Measurements from ENCODE around the gene MYO3B.

MYO3B gene

GRCh38 chr2:170313347-170313991 is 135.5 kb downstream of the MYO3B start:
- H3K4me3 ChIP-seq (ENCODE audit: low read length): no peak overlapping the region
- no peak for DNase-seq (ENCODE audit: low read depth, low spot score)

- DNase-seq (ENCODE audit: low read depth, low spot score): no peak
- no peak overlapping the region for H3K4me3 ChIP-seq (ENCODE audit: low read length)
These were observed 136.0 kb downstream of the MYO3B start for GRCh38 chr2:170313992-170314348.

GRCh38 chr2:170314744-170315447 is 136.9 kb downstream of the MYO3B start:
- H3K4me3 ChIP-seq (ENCODE audit: low read length): no peak overlapping the region
- no peak for DNase-seq (ENCODE audit: low read depth, low spot score)

GRCh38 chr2:170320948-170321347 is 143.0 kb downstream of the MYO3B start:
- no peak overlapping the region for H3K4me3 ChIP-seq (ENCODE audit: low read length)
- no peak for DNase-seq (ENCODE audit: low read depth, low spot score)

GRCh38 chr2:170321526-170321925 is 143.6 kb downstream of the MYO3B start:
- H3K4me3 ChIP-seq (ENCODE audit: low read length): no peak overlapping the region
- no peak for DNase-seq (ENCODE audit: low read depth, low spot score)

- H3K4me3 ChIP-seq (ENCODE audit: low read length): no peak overlapping the region
- no peak for DNase-seq (ENCODE audit: low read depth, low spot score)
These were observed 144.3 kb downstream of the MYO3B start for GRCh38 chr2:170322140-170322766.

- no peak for DNase-seq (ENCODE audit: low read depth, low spot score)
These were observed 145.8 kb downstream of the MYO3B start for GRCh38 chr2:170323743-170324142.

GRCh38 chr2:170324640-170325046 is 146.7 kb downstream of the MYO3B start:
- H3K4me3 ChIP-seq (ENCODE audit: low read length): no peak overlapping the region
- peak; percentile 47 for DNase-seq (ENCODE audit: low read depth, low spot score)

More at GRCh38 chr2:170323743-170324142, 145.8 kb downstream of the MYO3B start:
- H3K4me3 ChIP-seq (ENCODE audit: low read length): no peak overlapping the region

GRCh38 chr2:170330881-170331280 is 152.9 kb downstream of the MYO3B start:
- no peak for DNase-seq (ENCODE audit: low read depth, low spot score)
- H3K4me3 ChIP-seq (ENCODE audit: low read length): no peak overlapping the region

- no peak overlapping the region for H3K4me3 ChIP-seq (ENCODE audit: low read length)
- DNase-seq (ENCODE audit: low read depth, low spot score): no peak
These were observed 154.9 kb downstream of the MYO3B start for GRCh38 chr2:170332676-170333402.

GRCh38 chr2:170335351-170335750 is 157.4 kb downstream of the MYO3B start:
- no peak overlapping the region for H3K4me3 ChIP-seq (ENCODE audit: low read length)
- no peak for DNase-seq (ENCODE audit: low read depth, low spot score)

- DNase-seq (ENCODE audit: low read depth, low spot score): no peak
- no peak overlapping the region for H3K4me3 ChIP-seq (ENCODE audit: low read length)
These were observed 158.5 kb downstream of the MYO3B start for GRCh38 chr2:170336408-170336807.

GRCh38 chr2:170336916-170337315 is 159.0 kb downstream of the MYO3B start:
- no peak for DNase-seq (ENCODE audit: low read depth, low spot score)
- H3K4me3 ChIP-seq (ENCODE audit: low read length): no peak overlapping the region

GRCh38 chr2:170339322-170339721 is 161.4 kb downstream of the MYO3B start:
- no peak overlapping the region for H3K4me3 ChIP-seq (ENCODE audit: low read length)

GRCh38 chr2:170339750-170340692 is 162.1 kb downstream of the MYO3B start:
- no peak overlapping the region for H3K4me3 ChIP-seq (ENCODE audit: low read length)

More at GRCh38 chr2:170339322-170339721, 161.4 kb downstream of the MYO3B start:
- DNase-seq (ENCODE audit: low read depth, low spot score): no peak

GRCh38 chr2:170340693-170341068 is 162.7 kb downstream of the MYO3B start:
- no peak for DNase-seq (ENCODE audit: low read depth, low spot score)
- no peak overlapping the region for H3K4me3 ChIP-seq (ENCODE audit: low read length)

More at GRCh38 chr2:170339750-170340692, 162.1 kb downstream of the MYO3B start:
- no peak for DNase-seq (ENCODE audit: low read depth, low spot score)

GRCh38 chr2:170341684-170342623 is 164.0 kb downstream of the MYO3B start:
- no peak overlapping the region for H3K4me3 ChIP-seq (ENCODE audit: low read length)
- no peak for DNase-seq (ENCODE audit: low read depth, low spot score)
